Measurements from ENCODE around the gene HOXB3. TPM values are rescaled to one million over a fixed set of nuclear protein-coding genes. Genes with fewer than 3 reads are reported as not detected.

Gene HOXB3
- total RNA-seq, 1 experiment from 2014 or later, result 6.0 TPM

GRCh38 chr17:48556576-48557401 lies 33.3 kb downstream of the HOXB3 start:
- Histone ChIP-seq H3K9me2 (replicated peaks; ENCODE audit: low read length) (no peaks in the 10 kb centered on the region), H3F3A (ENCODE audit: low read length, unreplicated experiment) (no peaks in the 10 kb centered on the region), H3K4me3 (ENCODE audit: low read length) (no peak overlapping the region), H3K27me3 (ENCODE audit: low read length) (no peaks in the 10 kb centered on the region), H3K4me1 (ENCODE audit: insufficient read depth, low read length) (peaks cover 25% of the 10 kb centered on the region), H3K9me3 (ENCODE audit: low read length) (no peaks in the 10 kb centered on the region), H4K20me1 (ENCODE audit: low read length) (no peaks in the 10 kb centered on the region), H3K36me3 (ENCODE audit: low read depth, low read length) (no peaks in the 10 kb centered on the region), H3K9ac (ENCODE audit: low read length) (no peak overlapping the region), H2AFZ (ENCODE audit: low read length) (no peak overlapping the region), H3K79me2 (ENCODE audit: low read length) (no peaks in the 10 kb centered on the region; the same call in 1 of the 2 replicates), H3K4me2 (ENCODE audit: low read length) (peak overlapping the region; percentile 92), H3K27ac (ENCODE audit: low read length) (peak overlapping the region; percentile 8; the same call in 1 of the 2 replicates)
- intact Hi-C loops (cut with micrococcal nuclease), result loop anchor here (5.0 kb wide), 1 partner anchor 59 kb away; no protein-coding TSS in a partner anchor
- TF ChIP-seq EZH2 (IDR thresholded peaks at IDR 0.05; ENCODE audit: low read length, unreplicated experiment) (no peak), CTCF (conservative IDR thresholded peaks at IDR 0.05; ENCODE audit: low read depth, low read length) (no peak)
- POLR2A ChIA-PET (ENCODE audit: unreplicated experiment), result interaction anchor here (0.6 kb wide), 1 partner anchor 10 kb away, joined by 4 read pairs; no protein-coding TSS in a partner anchor
- peak; percentile 54 for ATAC-seq
- CTCF ChIA-PET, result interaction anchor here (0.6 to 0.7 kb wide), 4 partner anchors 8 to 421 kb away, joined by 3 to 5 read pairs (median 4); no protein-coding TSS in a partner anchor
- DNase-seq, result peak; percentile 49
- no TSS peak for BruUV-seq (replicated peaks)

GRCh38 chr17:48556229-48556575 lies 33.8 kb downstream of the HOXB3 start:
- Histone ChIP-seq H2AFZ (ENCODE audit: low read length) (0 out of 2 replicates have a peak overlapping the region, but pooled peaks have one; percentile 71), H3K27me3 (ENCODE audit: low read length) (no peaks in the 10 kb centered on the region), H3K27ac (ENCODE audit: low read length) (no peak overlapping the region; the same call in 1 of the 2 replicates), H3K9me2 (replicated peaks; ENCODE audit: low read length) (no peaks in the 10 kb centered on the region), H3K4me2 (ENCODE audit: low read length) (peak overlapping the region; percentile 92), H4K20me1 (ENCODE audit: low read length) (no peaks in the 10 kb centered on the region), H3K9ac (ENCODE audit: low read length) (peak overlapping the region; percentile 68), H3K4me1 (ENCODE audit: insufficient read depth, low read length) (peaks cover 25% of the 10 kb centered on the region), H3K79me2 (ENCODE audit: low read length) (no peaks in the 10 kb centered on the region; the same call in 1 of the 2 replicates), H3K36me3 (ENCODE audit: low read depth, low read length) (no peaks in the 10 kb centered on the region), H3K9me3 (ENCODE audit: low read length) (no peaks in the 10 kb centered on the region), H3F3A (ENCODE audit: low read length, unreplicated experiment) (no peaks in the 10 kb centered on the region), H3K4me3 (ENCODE audit: low read length) (peak overlapping the region; percentile 67)
- intact Hi-C loops (cut with micrococcal nuclease), result loop anchor here (5.0 kb wide), 1 partner anchor 59 kb away; no protein-coding TSS in a partner anchor
- ChIA-PET POLR2A (ENCODE audit: unreplicated experiment) (no interaction called here), CTCF (interaction anchor here (0.6 to 0.7 kb wide), 3 partner anchors 51 to 421 kb away, joined by 5 to 10 read pairs (median 5); no protein-coding TSS in a partner anchor)
- ATAC-seq (no peak), DNase-seq (no peak)
- TF ChIP-seq EZH2phosphoT487 (IDR thresholded peaks at IDR 0.05; ENCODE audit: borderline replicate concordance, low read length) (no peak), CTCF (conservative IDR thresholded peaks at IDR 0.05; ENCODE audit: low read depth, low read length) (no peak), EZH2 (IDR thresholded peaks at IDR 0.05; ENCODE audit: low read length, unreplicated experiment) (no peak)
- BruUV-seq (replicated peaks), result no TSS peak
